Kidney (tissue), 14 donors: ENCODE results near the gene FAM227B. TPM values are rescaled to one million over a fixed set of nuclear protein-coding genes. Genes with fewer than 3 reads are reported as not detected.
"Not testable (repeated sequence)": the region's sequence is repeated elsewhere in the genome, so short reads cannot be mapped to it uniquely, and the experiment has no call there.

ENCODE experiments used
- DNase-seq, 5 donors: peaks; one replicate each; pipeline ENCODE4 v3.0.0-alpha.2; 2013 to 2020
- FAIRE-seq: peaks from 2 replicates; lab custom pipeline; 2012; peaks lifted over from hg19 to GRCh38; lab: Jason Lieb, UNC
- H3K27ac ChIP-seq, 2 donors: one replicate each; pipeline ENCODE4 v1.7.0; 2013; ENCODE audit warnings: low read depth in 2 of 2, low read length in 2 of 2, inconsistent platforms in 1 of 2
- H3K27me3 ChIP-seq: one replicate; pipeline ENCODE4 v1.7.1; 2013; ENCODE audit warnings: low read length, inconsistent platforms; ENCODE audit not compliant: control insufficient read depth, insufficient read depth
- H3K36me3 ChIP-seq, 3 donors: one replicate each; pipeline versions ENCODE4 v1.7.0 to v1.7.1; 2013; ENCODE audit warnings: low read length in 3 of 3, control low read depth in 1 of 3, inconsistent platforms in 1 of 3; ENCODE audit not compliant: insufficient read depth in 3 of 3, control insufficient read depth in 2 of 3
- H3K4me1 ChIP-seq, 3 donors: one replicate each; pipeline versions ENCODE4 v1.7.0 to v1.7.1; 2013; ENCODE audit warnings: low read length in 3 of 3, inconsistent platforms in 1 of 3, low read depth in 1 of 3; ENCODE audit not compliant: control insufficient read depth in 2 of 3, insufficient read depth in 2 of 3
- H3K4me3 ChIP-seq, 3 donors: one replicate each; pipeline versions ENCODE4 v1.7.0 to v1.8.1; 2013; ENCODE audit warnings: low read length in 3 of 3, control low read depth in 1 of 3, inconsistent platforms in 1 of 3
- H3K9ac ChIP-seq, 3 donors: one replicate each; pipeline versions ENCODE4 v1.7.0 to v1.7.1; 2013; ENCODE audit warnings: low read length in 3 of 3, control low read depth in 1 of 3, inconsistent platforms in 1 of 3
- H3K9me3 ChIP-seq, 3 donors: one replicate each; pipeline versions ENCODE4 v1.7.0 to v1.7.1; 2013; ENCODE audit warnings: low read length in 3 of 3, control low read depth in 1 of 3, inconsistent platforms in 1 of 3; ENCODE audit not compliant: control insufficient read depth in 2 of 3, insufficient read depth in 1 of 3
- CTCF ChIP-seq: IDR thresholded peaks from 3 replicates; pipeline ENCODE4 v1.5.1; 2012; ENCODE audit warnings: mild to moderate bottlenecking, moderate library complexity, borderline replicate concordance; ENCODE audit not compliant: insufficient read depth; ENCODE audit errors: extremely low read depth
- intact Hi-C: fragments of 100-400 bp; cut with DNase I; formaldehyde crosslinking; loops from one replicate; pipeline ENCODE4 v1.11.1; 2022
- polyA plus RNA-seq: library from polyadenylated mRNA; stranded (reverse); fragments of 350-450 nt; fragmentation: Illumina TruSeq; extraction: RNeasy Lipid Tissue Mini Kit (QIAGEN cat#74804); gene quantifications from one replicate; pipeline ENCODE4 v1.2.3, GENCODE V29; 2014; ENCODE audit warnings: low read depth, low replicate concordance; ENCODE audit not compliant: insufficient read depth
- total RNA-seq: library from RNA; stranded (reverse); fragmentation: NEBNext Ultra II Directional; extraction: Animal tissue kit (Norgen Biotek cat#: 25700); gene quantifications from one replicate; pipeline ENCODE4 v1.2.1, GENCODE V29; 2021
- donor health status: control.
- donor health status: control.
- donor health status: control.
- donor health status: control.
- donor health status: control.
- donor health status: DM: yes; HTN: yes; CAD: no.
- donor health status: Normal renal cell carcinoma (clear cell type).

Gene FAM227B
- total and polyA plus RNA-seq, 2 donors from 2014 or later, result 11.7 to 12.2 TPM

GRCh38 chr15:49528289-49528688 is 92.3 kb downstream of the FAM227B start:
- intact Hi-C loops, result no loop called here
- Histone ChIP-seq H3K36me3 (no peaks in the 10 kb centered on the region), H3K4me1 (no peaks in the 10 kb centered on the region)

GRCh38 chr15:49521802-49522201 is 98.8 kb downstream of the FAM227B start:
- Histone ChIP-seq H3K36me3 (no peaks in the 10 kb centered on the region), H3K4me1 (no peaks in the 10 kb centered on the region), H3K27ac (no peak overlapping the region), H3K27me3 (no peaks in the 10 kb centered on the region), H3K4me3 (no peak overlapping the region), H3K9me3 (no peaks in the 10 kb centered on the region), H3K9ac (no peak overlapping the region)
- DNase-seq (no peak), FAIRE-seq (no peak)
- intact Hi-C loops, result no loop called here
- TF ChIP-seq CTCF, result no peak

More at GRCh38 chr15:49528289-49528688, 92.3 kb downstream of the FAM227B start:
- no peak overlapping the region for H3K4me3 ChIP-seq
- H3K27ac ChIP-seq, result no peak overlapping the region
- no peak for FAIRE-seq
- no peak for TF ChIP-seq CTCF
- no peak overlapping the region for H3K9ac ChIP-seq
- H3K9me3 ChIP-seq, result no peaks in the 10 kb centered on the region
- H3K27me3 ChIP-seq, result no peaks in the 10 kb centered on the region
- DNase-seq, result no peak

- intact Hi-C loops, FAIRE-seq: not testable (repeated sequence)
These were observed 107.9 kb downstream of the FAM227B start for GRCh38 chr15:49512739-49513138.

GRCh38 chr15:49507261-49507660 is 113.4 kb downstream of the FAM227B start:
- Histone ChIP-seq H3K9me3 (no peaks in the 10 kb centered on the region), H3K36me3 (no peaks in the 10 kb centered on the region), H3K4me1 (no peaks in the 10 kb centered on the region), H3K27ac (no peak overlapping the region), H3K9ac (no peak overlapping the region), H3K27me3 (no peaks in the 10 kb centered on the region), H3K4me3 (no peak overlapping the region)
- TF ChIP-seq CTCF, result no peak
- DNase-seq (no peak), FAIRE-seq (no peak)
- intact Hi-C loops, result no loop called here

More at GRCh38 chr15:49512739-49513138, 107.9 kb downstream of the FAM227B start:
- H3K27me3 ChIP-seq, H3K4me3 ChIP-seq, H3K9me3 ChIP-seq, H3K36me3 ChIP-seq, H3K4me1 ChIP-seq, DNase-seq, H3K27ac ChIP-seq, H3K9ac ChIP-seq: not testable (repeated sequence)
